ENCODE results near the gene POLR3G.

POLR3G gene

DNA sequence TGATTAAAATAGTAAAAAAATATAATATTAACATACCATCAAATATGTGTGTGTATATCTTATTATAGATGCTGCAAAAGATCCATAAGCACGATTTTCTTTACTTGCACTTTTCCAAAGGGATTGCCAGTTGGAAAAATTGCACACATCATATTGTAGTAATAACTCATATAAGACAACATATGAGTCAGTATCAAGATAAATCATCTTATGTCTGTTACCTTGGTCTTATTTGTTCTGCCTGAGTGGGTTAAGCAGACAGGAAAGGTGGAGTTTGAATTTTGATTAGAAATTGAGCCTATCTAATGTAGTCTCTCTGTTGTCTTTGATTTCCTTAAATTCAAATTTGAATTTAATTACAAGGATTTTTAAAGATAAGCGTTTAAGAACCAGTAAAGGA lies 30.1 kb downstream of the POLR3G start:
- no peak for DNase-seq

DNA sequence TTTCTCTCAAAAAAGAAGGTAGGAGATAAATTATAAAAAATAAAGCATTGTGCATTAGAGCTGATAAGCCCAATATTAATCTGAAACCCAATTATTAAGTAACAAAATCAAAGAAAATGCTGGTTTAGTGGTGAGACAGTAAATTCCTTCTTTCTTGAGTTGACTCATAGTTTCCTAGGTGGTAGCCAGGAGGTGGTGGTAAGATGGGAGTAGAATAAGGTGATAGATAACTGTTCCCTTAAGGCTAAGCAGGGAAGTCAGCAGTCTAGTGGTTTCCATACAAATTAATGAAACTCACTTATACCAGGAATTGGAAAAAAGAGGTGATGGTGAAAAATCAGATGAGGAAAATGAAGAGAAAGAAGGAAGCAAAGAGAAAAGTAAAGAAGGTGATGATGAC lies 31.6 kb downstream of the POLR3G start:
- DNase-seq = no peak

DNA sequence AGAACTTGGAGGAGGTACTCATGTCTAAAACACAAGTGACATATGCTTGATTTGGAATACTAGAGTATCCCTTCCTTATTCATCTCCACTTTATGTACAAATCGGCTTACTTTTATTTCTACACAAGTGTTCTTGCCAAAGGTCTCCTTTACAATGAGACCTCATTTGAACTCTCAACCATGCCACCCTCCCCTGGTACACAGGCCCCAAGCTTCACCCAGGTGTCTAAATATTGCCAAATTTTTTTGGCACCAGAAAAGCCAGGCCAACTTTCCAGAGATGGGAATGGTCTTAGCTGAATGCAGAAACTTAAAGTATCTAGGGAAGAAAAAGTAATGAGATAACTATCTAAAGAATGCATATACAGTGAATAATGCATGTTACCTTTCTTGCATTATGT lies 35.8 kb downstream of the POLR3G start:
- no peak for DNase-seq

DNA sequence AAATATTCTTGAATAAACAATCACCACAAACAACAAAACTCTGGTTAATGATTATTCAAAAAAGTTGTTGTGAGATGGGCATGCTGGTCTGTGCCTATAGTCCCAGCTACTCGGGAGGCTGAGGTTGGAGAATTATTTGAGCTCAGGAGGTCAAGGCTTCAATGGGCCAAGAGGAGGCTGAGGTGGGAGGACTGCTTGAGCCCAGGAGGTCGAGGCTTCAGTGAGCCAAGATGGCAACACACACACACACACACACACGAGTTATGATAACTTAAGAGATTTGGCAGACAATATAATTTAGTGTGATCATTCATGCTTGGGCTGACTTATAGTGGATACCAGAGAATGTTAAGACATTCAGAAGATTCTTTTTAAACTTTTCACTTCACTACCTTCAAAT lies 39.9 kb downstream of the POLR3G start:
- no peak for DNase-seq

DNA sequence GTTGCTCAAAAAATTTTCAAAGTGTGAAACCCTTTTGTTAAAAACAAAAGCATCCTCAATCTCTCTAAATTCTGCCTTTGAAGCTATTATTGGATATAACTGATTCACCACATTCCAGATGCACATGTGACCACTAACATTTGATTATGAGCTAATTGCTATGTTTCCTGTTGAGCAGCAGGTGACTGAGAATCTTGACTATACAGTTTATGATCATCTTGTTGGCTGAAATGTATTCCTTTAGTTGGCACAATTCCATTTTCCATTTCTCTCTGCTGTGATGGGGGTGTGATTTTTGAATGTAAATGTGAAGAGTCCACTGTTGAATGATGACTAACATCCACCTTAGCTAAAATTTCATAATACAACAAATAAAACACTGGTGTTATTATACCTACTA lies 44.0 kb downstream of the POLR3G start:
- DNase-seq = no peak

DNA sequence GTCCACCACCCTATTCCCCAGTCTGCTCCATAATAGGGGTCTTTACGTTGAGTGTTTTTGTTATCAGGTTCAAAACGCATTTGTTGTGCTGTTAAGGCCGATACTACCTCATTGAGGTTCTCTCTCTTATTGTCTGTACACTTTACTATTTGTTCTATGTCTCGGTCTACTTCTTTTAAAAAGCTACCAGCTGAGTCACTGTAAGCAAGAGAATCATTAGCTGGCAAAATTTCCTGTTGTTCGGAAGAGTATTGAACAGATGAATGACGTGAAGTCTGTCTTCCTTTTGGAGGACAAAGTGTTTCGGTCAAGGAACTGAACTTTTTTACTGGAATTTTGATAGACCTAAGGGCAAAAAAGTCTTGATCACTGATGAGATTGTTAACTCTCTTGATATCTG lies 44.4 kb downstream of the POLR3G start:
- no peak for DNase-seq

DNA sequence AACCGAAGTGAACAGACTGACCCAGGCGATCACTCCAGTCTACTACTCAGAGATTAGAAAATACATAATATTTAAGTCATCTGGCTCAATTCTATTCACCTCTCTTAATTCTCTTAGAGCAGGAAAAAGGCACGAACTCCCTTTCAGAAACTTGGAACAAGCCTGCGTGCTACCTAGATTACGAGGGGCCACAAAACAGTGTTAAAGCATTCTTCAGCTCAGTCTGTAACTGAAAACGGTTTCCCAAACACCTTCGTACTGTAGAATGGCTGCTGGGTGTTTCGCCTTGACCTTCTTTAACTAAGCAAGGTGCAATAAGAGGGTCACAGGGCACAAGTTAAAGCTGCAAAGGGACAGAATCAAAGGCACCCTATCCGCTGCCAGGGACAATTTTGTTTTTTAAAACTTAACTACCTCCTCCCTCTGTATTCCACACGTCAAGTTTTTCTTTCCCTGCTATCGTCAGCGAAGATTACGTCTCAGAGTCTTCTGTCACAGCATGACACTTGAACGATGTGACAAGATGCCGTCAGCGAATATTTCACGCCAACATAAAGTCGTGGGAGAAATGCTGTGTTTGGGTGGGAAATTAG lies 54.0 kb downstream of the POLR3G start:
- DNase-seq = no peak

DNA sequence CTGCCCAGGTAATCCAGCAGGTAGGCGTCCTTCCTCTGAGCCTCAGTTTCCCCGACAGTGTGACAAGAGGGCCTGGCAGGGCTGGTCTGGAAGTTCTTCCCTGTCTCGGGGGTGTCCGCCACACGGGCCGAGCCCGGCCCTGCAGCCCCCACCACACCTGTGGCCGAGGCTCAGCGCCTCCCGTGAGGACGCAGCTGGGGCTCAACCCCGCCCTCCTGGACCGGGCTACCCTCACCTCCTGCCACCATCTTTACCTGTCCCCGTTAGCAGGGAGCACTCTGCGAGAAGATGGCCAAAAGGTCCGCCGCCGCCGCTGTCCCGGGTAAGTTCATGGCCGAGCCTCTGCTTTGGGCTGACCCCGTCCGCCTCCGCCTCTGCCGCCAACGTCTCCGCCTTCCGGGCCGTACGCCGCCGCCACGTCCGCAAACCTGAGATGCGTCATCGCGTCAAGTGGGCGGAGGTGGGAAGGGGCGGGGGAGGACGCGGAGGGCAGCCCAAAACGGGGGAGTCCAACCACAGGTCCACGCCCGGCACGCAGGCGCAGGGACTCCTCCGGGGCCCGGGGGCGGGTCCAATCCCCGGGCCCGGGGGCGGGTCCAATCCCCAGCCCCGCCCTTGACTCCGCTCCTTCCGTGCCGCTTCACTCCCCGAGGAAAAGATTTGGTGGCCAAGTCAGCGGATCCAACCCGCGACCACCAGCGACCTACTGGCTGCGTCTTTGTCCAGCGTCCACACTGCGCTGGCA lies 54.7 kb downstream of the POLR3G start, which contains the start of gene LYSMD3:
Gene LYSMD3 (minus strand): TSS at position 391 of the 745 bp plus-strand sequence. CDS start 4,295 bp downstream, outside the sequence.
- peak; percentile 97 for DNase-seq

DNA sequence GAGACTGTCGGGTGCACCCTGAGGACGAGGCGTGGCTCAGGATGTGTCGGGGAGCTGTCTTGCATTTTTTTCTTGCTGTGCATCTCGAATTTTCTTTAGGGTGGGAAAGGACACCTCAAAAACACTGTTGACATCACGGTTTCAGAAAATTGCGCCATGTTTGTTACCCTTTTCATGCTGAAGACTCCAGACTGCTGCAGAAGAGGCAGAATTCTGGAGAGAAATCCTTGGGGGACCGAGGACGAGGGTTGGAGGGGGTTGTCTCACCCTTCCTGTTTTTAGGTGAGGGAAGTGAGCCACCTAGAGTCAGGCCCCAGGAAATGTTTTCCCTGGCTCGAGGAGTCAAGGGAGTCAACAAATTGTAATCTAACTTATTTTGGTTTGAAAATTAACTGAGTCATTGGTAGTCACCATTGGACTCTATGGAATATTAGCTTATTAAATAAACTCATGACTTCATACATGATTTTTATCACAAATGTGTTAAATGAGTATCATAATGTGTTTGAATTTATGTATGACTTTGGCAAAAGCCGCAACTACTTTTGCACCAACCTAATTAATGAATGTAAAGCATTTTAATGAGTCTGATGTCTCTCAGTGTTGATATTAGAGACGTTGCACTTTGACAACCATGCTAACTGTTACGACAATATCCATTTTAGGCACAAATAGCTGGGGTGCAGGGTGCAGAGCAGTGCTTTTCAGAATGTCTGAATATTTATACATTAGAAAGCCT lies 55.4 kb downstream of the POLR3G start:
- DNase-seq = peak; percentile 69

DNA sequence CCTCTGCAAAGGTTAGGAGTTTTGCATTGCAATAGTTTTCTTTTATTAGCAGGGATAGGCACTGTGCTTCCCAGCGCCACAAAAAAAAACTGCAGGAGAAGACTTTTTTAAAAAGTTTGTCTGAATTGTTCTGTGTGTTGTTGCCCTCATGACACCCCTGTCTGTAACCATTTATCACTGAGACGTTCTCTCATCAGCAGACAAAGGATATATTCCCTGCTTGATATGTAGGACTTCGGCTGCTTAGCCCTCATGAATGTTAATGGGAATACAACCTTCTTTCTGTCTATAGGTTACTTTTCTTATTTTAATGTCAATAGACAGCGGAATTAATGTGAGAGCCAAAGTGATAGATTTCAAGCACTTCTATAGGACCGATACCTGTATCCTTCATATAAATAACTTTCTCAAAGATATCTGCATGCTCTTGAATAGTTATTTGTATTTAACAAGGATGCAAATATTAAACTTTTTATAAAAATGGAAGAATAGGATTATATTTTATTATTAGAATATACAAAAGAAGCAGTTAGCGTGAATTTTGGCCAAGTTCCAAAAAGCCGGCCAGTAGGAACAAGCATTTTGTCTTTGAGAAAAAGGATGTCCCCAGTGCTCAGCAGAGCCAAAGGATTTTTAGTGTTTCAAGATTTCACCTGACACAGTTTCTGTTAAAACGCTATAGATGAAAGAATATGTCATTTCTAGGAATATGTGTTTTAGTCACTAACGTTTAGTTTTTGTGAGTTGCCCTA lies 56.2 kb downstream of the POLR3G start:
- no peak for DNase-seq

DNA sequence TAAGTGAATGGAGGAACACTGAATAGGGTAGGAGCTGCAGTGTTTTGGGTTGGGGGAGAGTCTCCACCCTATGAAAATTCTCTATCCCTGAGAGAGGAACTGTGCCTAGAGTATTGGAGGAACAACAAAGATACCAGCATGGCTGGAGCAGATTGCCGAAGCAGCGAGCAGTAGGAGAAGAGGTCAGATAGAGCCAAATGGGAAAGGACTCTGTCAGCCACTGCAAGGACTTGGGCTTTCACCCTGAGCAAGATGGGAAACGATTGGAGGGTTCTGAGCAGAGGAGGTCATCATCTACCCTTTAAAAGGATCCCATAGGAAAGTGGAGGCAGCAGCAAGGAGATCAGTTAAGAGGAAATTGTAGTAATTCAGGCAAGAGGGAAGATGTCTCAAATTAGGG lies 59.1 kb downstream of the POLR3G start:
- no peak for DNase-seq

DNA sequence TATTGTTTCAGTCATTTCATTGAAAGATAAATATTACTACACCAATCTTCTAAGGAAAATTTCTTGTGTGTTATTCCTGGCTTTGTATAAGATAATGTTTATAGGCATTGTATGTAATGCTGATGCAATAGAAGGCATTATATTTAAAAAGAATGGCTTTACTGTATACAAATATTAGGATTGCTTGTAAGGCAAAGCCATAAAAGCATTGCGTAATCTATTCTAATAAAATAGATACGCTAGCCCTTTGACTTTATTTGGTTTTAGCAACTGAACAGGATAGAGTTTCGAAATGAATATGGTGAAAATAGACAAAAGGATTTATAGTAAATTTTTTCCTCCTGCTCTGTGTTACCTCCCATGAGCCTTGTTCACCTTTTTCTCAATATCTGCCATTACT lies 60.3 kb downstream of the POLR3G start:
- DNase-seq = no peak

DNA sequence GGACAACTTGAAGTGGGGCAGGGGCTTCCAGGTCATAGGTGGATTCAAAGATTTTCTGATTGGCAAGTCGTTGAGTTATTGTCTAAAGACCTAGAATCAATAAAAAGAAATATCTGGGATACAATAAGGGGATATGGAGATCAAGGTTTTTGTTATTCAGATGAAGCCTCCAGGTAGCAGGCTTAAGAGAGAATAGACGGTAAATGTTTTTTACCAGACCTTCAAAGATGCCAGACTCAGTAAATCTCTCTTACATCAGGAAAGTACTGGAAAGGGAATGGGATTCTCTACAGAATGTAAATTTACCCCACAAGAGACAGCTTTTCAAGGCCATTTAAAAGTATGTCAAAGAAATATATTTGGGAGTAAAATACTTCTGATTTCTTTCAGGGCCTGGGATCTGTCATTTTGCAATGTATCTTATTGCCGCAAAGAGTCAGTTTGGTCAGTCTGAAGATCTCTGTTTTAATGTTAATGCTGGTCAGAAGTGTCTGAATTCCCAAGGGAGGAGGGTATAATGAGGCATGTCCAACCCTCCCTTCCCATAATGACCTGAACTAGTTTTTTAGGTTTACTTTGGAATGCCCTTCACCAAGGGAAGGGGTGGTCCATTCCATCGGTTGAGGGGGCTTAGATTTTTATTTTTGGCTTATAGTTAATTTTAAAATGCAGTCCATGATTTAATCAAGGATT lies 68.3 kb downstream of the POLR3G start:
- no peak for DNase-seq

DNA sequence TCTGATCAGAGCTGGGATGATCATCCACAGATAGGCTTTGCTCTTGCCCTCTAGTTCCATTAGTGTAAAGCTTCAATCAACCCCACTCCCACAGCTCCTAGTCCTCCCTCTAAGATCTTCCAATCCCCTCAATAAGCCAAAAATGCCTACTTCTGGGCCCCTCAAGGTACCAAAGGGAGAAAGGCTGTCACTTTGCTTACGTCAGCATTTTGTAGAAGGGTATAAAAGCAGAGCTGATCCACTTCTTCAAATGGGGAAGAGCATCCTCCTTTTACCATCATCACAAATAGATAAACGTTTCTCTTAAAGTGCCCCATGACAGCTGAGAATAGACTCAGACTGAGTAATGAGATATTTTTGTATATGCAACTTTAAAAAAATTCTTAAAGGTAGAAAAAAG lies 70.8 kb downstream of the POLR3G start:
- DNase-seq = no peak

DNA sequence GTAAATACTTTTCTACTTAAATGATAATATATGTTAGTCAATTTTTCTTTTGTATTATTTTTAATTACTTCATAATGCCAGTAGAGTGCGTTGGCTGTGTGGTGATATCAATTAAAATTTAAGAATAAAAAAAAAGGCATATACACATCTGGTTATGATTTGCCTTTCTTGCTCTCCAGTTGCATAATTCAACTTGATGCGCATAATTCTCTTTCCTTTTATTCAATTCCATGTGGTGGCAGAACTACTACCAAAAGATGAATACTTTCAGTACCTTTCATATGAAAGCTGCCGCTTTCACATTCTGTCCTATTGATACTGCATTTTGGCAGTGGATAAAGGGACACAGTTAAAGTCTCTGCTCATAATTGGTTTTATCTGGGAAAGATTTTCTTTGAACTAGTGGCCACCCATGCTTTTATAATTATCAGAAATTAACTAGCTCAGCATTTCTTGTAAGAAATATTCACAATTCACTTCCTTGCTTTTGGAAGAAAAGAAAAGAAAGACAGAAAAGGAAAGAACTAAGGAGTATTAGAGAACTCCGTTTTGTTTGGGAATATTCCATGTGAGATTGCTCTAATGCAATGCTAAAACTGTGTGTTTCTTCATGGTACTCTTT lies 71.7 kb downstream of the POLR3G start:
- DNase-seq = no peak

DNA sequence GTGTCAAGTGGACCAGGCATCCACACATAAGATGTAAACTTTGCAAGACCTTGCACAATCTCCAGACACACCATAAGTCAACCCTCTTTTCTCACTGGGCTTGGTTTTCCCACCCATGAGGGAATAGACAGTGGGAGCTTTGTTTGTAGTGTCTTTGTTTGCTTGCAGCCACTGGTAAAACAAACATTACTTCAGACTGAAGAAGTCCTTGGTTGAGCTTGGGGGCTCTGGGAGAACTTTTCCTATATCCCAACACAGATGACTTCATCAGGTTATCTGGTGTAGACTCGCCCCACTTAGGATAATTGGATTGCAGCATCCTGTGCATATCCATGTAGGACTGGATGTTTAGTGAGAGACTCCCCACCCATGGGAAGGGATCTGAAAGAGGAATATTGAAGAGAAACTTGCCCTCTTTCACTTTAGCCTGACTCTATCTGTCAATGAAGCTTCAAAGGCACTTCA lies 72.4 kb downstream of the POLR3G start:
- DNase-seq = no peak

DNA sequence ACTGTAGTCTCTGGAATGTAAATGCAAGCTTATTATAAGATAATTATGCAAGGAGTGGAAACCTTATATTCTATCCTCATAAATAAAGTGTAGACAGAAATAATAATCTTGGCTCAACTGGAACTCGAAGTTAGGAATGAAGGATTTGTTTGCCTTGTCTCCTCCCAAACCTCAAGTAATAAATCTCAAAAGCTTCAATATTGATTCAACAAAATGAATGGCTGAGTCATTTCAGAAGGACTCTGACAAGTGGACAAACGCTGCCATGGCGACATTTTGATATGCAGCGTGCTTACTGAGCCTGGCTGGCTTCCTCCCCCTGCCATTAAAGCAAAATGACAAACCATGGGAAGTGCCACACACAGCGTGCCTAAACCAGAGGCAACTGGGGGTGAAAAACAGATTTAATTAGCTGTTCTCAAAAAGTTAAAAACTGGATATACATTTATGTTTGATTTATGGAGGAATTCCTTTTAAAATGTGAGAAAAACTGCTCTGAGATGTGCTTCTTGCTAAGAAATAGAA lies 73.5 kb downstream of the POLR3G start:
- DNase-seq = no peak

DNA sequence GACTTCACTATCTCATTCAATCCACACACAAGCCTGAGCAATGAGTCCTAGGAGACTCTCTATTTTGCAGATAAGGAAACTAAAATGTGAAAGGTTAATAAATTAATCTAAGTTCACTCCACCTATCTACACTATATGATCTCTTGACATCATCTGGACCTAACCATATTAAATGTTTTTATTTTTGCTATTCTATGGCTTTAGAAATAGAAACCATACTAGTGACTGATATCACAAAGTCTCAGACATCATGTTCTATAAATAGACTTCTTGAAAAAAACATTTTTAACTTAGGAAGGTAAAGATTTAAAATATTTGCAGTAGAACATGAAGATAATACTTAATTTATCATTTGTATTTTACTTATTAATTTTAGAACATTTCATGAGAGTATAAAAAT lies 74.6 kb downstream of the POLR3G start:
- DNase-seq = no peak

DNA sequence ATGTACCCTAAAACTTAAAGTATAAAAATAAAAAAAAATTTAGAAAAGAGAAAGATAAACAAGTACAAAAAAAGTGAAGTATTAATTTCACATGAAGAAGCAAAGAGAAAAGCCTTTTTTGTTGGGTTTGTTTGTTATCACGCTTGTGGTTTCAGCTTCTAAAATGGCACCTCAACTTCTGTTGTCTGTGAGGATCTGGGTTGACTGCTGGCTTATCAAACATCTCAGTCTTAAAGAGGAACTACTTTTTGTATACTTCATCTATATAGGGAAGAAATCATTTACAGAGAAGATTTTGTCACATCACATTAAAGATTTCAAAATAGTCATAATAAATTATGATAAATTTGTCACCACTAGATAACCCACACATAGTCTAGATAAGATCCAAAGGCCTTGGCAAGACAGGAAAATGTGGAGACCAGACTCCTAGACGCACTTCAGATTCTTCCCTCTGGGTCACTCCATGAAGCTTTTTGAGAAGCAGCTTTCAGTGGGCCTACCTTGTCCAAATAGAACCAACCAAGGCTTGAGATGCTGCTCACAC lies 75.1 kb downstream of the POLR3G start:
- DNase-seq = no peak

DNA sequence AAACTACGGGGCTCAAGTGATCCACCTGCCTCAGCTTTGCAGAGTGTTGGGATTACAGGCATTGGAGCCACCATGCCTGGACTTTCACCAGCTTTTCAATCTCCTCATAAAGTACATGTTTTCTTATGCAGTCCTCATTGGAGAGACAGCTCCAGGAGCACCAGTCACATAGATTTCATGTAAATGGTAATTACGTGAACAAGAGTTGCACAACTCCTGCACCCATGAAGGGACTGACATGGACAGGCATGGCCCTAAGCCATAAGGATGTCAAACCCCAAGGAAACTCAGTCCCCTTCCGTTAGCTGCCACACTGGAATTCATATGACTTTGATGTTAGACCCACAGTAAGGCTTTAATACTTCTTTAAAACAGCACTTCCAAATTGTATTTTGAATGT lies 76.3 kb downstream of the POLR3G start:
- no peak for DNase-seq

DNA sequence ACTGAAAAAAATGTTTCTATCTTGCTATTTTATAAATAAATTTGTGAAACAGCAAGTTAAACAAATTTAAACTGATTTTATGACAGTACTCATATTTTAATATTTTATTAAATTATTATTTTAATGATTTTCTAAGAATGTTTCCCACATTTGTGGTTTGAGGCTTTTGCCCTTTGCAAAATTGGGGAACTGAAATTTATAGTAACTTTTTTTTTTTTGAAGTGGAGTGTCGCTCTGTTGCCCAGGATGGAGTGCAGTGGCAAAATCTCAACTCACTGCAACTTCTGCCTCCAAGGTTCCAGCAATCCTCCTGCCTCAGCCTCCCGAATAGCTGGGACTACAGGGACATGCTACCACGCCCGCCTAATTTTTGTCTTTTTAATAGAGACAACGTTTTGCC lies 76.7 kb downstream of the POLR3G start:
- no peak for DNase-seq

DNA sequence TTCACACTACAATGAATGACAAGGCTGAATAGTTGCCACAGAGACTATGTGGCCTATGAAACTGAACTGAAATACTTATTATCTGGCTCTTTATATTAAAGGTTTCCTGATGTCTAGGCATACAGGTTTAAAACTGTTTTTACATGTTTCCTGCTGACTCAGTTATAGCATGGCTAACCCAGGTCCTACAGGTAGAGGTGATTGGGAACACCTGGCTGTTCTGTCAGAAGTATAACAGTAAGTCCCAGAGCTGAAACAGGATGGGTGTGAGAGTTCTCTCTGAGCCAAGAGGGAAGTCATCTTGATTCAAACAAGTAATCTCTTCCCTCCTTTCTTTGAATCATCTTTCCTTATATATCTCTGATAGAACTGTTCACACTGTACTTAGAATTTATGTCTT lies 79.0 kb downstream of the POLR3G start:
- no peak for DNase-seq

Data from CD4-positive, alpha-beta T cell treated with Interleukin-6 for 4 hours (primary cell).